ENCODE data around the gene CDYL2.

The CDYL2 gene

GRCh38 chr16:80640316-80640715 lies 164.1 kb downstream of the CDYL2 start:
- no peak for DNase-seq (ENCODE audit: insufficient read length)
- FAIRE-seq = no peak
- no peak for TF ChIP-seq POLR2AphosphoS5 (IDR thresholded peaks at IDR 0.05; ENCODE audit: low read depth, low read length)
- TF ChIP-seq TAF1 (IDR thresholded peaks at IDR 0.05; ENCODE audit: borderline replicate concordance, low read depth, low read length) = no peak
- no peak for TF ChIP-seq POLR2A (IDR thresholded peaks at IDR 0.05; ENCODE audit: low read depth, low read length)

GRCh38 chr16:80639636-80640035 lies 164.8 kb downstream of the CDYL2 start:
- TF ChIP-seq POLR2A (IDR thresholded peaks at IDR 0.05; ENCODE audit: low read depth, low read length) = no peak
- no peak for TF ChIP-seq POLR2AphosphoS5 (IDR thresholded peaks at IDR 0.05; ENCODE audit: low read depth, low read length)
- FAIRE-seq = no peak

DNA sequence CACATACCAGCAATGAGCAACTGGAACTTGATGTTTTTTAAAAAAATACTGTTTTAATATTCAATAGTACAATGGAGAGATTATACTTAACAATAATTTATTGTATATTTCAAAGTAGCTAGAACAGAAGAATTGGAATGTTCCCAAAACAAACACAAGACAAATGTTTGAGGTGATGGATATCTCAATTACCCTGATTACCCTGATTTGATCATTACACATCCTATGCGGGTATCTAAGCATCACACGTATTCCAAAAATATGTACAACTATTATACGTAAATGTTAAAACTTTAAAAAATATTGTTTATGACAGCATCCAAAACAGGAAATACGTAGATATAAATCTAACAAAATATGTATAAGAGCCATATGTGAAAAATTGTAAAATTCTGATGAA lies 166.8 kb downstream of the CDYL2 start:
- FAIRE-seq (no peak), DNase-seq (ENCODE audit: insufficient read length) (no peak)
- TF ChIP-seq TAF1 (IDR thresholded peaks at IDR 0.05; ENCODE audit: borderline replicate concordance, low read depth, low read length) (no peak), POLR2A (IDR thresholded peaks at IDR 0.05; ENCODE audit: low read depth, low read length) (no peak), POLR2AphosphoS5 (IDR thresholded peaks at IDR 0.05; ENCODE audit: low read depth, low read length) (no peak)

More at GRCh38 chr16:80639636-80640035, 164.8 kb downstream of the CDYL2 start:
- DNase-seq (ENCODE audit: insufficient read length) = no peak

GRCh38 chr16:80631581-80631980 lies 172.8 kb downstream of the CDYL2 start:
- TF ChIP-seq TAF1 (IDR thresholded peaks at IDR 0.05; ENCODE audit: borderline replicate concordance, low read depth, low read length) = no peak
- TF ChIP-seq POLR2A (IDR thresholded peaks at IDR 0.05; ENCODE audit: low read depth, low read length) = no peak
- TF ChIP-seq POLR2AphosphoS5 (IDR thresholded peaks at IDR 0.05; ENCODE audit: low read depth, low read length) = no peak
- no peak for DNase-seq (ENCODE audit: insufficient read length)

GRCh38 chr16:80628254-80628653 lies 176.1 kb downstream of the CDYL2 start:
- no peak for DNase-seq (ENCODE audit: insufficient read length)
- FAIRE-seq = no peak
- no peak for TF ChIP-seq POLR2A (IDR thresholded peaks at IDR 0.05; ENCODE audit: low read depth, low read length)
- no peak for TF ChIP-seq TAF1 (IDR thresholded peaks at IDR 0.05; ENCODE audit: borderline replicate concordance, low read depth, low read length)
- no peak for TF ChIP-seq POLR2AphosphoS5 (IDR thresholded peaks at IDR 0.05; ENCODE audit: low read depth, low read length)

More at GRCh38 chr16:80631581-80631980, 172.8 kb downstream of the CDYL2 start:
- no peak for FAIRE-seq

GRCh38 chr16:80627108-80627507 lies 177.3 kb downstream of the CDYL2 start:
- FAIRE-seq = no peak
- no peak for TF ChIP-seq POLR2AphosphoS5 (IDR thresholded peaks at IDR 0.05; ENCODE audit: low read depth, low read length)
- TF ChIP-seq TAF1 (IDR thresholded peaks at IDR 0.05; ENCODE audit: borderline replicate concordance, low read depth, low read length) = no peak
- no peak for TF ChIP-seq POLR2A (IDR thresholded peaks at IDR 0.05; ENCODE audit: low read depth, low read length)
- no peak for DNase-seq (ENCODE audit: insufficient read length)

DNA sequence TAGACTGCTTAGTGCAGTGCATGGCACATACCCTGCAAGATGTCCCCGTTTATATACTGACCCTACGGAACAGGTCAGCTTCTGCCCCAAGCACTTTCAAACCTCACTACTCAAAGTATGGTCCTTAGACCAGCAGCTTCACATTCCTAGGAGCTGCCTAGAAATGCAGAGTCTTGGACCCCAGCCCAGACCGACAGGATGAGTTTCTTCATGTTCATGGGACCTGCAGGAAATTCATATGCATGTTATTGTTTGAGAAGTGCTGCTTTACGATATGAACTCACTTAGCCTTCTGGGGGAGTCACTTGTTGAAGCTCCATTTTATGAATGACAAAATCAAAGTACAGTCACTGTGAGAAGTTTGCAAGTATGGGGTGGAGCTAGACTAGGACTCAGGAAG lies 181.0 kb downstream of the CDYL2 start:
- TF ChIP-seq TAF1 (IDR thresholded peaks at IDR 0.05; ENCODE audit: borderline replicate concordance, low read depth, low read length) = no peak

DNA sequence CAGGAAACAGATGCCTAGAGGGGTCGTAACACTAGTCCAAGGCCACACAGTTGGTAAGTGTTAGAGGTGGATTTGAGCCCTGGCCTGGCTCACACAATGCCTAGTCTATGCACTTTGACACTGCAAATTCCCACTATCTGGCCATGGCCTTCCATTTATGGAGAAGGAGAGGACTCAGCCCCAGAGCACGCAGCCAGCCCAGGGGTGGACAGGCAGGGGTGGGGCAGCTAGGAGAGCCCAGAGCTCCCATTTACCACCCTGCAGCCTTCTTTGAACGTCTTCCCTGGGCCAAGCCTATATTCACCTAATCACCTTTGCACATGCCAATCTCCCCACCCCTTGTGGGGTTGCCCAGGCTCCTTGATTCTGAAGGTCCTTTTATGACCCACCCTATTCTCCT lies 182.4 kb downstream of the CDYL2 start:
- no peak for FAIRE-seq
- TF ChIP-seq POLR2AphosphoS5 (IDR thresholded peaks at IDR 0.05; ENCODE audit: low read depth, low read length) (no peak), POLR2A (IDR thresholded peaks at IDR 0.05; ENCODE audit: low read depth, low read length) (no peak), TAF1 (IDR thresholded peaks at IDR 0.05; ENCODE audit: borderline replicate concordance, low read depth, low read length) (no peak)
- DNase-seq (ENCODE audit: insufficient read length) = no peak

More for the DNA sequence above, 181.0 kb downstream of the CDYL2 start:
- FAIRE-seq = no peak
- no peak for DNase-seq (ENCODE audit: insufficient read length)

- no peak for TF ChIP-seq POLR2A (IDR thresholded peaks at IDR 0.05; ENCODE audit: low read depth, low read length)
- no peak for TF ChIP-seq POLR2AphosphoS5 (IDR thresholded peaks at IDR 0.05; ENCODE audit: low read depth, low read length)
- TF ChIP-seq TAF1 (IDR thresholded peaks at IDR 0.05; ENCODE audit: borderline replicate concordance, low read depth, low read length) = no peak
- DNase-seq (ENCODE audit: insufficient read length) (no peak), FAIRE-seq (no peak)
Measured at GRCh38 chr16:80620736-80621605, 183.4 kb downstream of the CDYL2 start.

- TF ChIP-seq POLR2AphosphoS5 (IDR thresholded peaks at IDR 0.05; ENCODE audit: low read depth, low read length) (no peak), TAF1 (IDR thresholded peaks at IDR 0.05; ENCODE audit: borderline replicate concordance, low read depth, low read length) (no peak), POLR2A (IDR thresholded peaks at IDR 0.05; ENCODE audit: low read depth, low read length) (no peak)
- DNase-seq (ENCODE audit: insufficient read length) (no peak), FAIRE-seq (no peak)
Measured at GRCh38 chr16:80619824-80620223, 184.6 kb downstream of the CDYL2 start.

DNA sequence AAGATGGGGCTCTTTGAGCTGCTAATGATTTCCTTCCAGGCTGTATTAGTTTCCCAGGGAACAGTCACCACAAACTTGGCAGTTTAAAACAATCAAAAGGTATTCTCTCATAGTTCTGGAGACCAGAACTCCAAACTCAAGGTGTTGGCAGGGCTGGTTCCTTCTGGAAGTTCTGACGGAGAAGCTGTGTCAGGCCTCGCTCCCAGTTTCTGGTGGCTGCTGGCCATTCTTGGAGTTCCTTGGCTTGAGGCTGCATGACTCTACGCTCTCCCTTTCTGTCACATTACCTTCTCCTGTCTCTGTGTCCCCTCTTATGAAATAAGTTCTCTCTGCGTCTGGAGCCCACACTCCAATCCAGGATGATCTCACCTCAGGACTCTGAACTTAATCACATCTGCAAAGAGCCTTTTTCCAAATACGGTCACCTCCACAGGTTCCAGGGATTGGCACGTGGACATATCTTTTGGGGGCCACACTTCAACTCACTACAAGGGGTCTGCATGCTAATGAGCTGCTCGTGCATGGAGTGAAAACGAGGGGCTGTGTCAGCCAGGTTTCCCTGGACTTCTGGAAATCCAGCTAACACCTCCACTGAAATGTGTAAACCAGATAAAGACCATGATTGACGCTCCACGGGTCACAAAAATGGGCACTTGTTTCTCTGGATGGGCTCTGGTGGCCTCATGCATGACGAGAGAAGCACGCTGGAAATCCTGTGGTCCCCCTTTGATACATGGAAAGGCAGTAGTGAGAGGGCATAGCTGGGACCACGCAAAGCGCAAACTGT lies 185.3 kb downstream of the CDYL2 start:
- FAIRE-seq (no peak), DNase-seq (ENCODE audit: insufficient read length) (no peak)
- TF ChIP-seq POLR2A (IDR thresholded peaks at IDR 0.05; ENCODE audit: low read depth, low read length) (no peak), TAF1 (IDR thresholded peaks at IDR 0.05; ENCODE audit: borderline replicate concordance, low read depth, low read length) (no peak), POLR2AphosphoS5 (IDR thresholded peaks at IDR 0.05; ENCODE audit: low read depth, low read length) (no peak)

DNA sequence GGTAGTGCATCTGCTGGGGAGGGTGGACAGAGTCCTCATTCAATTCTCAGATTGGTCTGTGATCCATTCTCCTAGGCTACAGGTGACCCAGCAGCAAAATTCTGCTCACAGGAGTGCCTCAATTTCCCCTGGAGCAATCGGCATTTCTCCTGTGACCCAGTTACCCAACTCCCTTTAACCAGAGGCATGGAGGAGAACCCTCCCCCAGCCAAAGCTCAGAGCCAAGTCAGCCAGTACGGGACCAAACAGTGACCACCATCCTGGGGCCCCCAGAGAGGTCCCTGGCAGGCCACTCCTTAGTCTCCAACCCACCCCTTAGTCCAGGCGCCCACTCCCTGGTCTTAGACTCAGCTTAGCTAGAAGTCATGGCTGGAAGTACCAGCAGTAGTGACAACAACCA lies 188.0 kb downstream of the CDYL2 start:
- FAIRE-seq (no peak), DNase-seq (ENCODE audit: insufficient read length) (no peak)
- no peak for TF ChIP-seq TAF1 (IDR thresholded peaks at IDR 0.05; ENCODE audit: borderline replicate concordance, low read depth, low read length)
- no peak for TF ChIP-seq POLR2AphosphoS5 (IDR thresholded peaks at IDR 0.05; ENCODE audit: low read depth, low read length)
- TF ChIP-seq POLR2A (IDR thresholded peaks at IDR 0.05; ENCODE audit: low read depth, low read length) = no peak
